NCI-H226 (cell line): ENCODE results near the gene SPAG17.
"Not testable (repeated sequence)": the region's sequence is repeated elsewhere in the genome, so short reads cannot be mapped to it uniquely, and the experiment has no call there.

Experiments used
- DNase-seq: peaks from one replicate; pipeline ENCODE4 v3.0.0-alpha.2; 2015

The SPAG17 gene

GRCh38 chr1:117967477-117967876, 217.6 kb downstream of the SPAG17 start:
- no peak for DNase-seq

DNA sequence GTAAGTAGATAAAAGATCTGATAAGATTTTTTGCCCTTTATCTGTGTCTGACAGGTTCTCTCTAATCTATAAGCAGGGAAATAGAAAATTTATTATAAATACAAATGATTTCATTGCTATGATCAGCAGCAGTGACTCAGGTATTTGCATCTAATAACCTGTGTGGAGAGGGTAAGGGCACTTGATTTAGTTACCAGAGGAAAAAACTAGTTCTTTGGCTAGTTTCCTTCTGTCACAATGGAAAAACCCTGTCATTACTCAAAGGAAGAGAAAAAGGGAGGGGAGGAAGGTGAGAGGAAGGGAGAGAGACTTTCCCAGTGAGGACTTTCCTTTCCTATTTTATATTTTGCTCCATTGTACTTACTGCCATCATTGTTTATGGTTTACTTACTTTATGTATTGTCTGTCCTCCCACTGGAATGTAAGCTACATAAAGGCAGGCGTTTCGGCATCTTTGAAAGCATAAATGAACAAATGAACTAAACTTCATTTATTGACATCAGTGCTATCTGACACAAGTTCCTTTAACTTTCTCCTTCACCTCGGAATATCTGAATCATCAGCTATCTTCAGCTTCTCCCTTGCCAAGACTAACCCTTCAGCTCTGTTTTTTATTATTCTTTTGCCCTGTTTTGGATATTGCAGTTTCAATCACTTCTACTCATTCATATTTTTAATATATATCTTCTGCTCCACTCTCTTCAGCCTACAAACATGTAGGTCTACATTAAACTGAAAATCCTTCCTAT, 220.6 kb downstream of the SPAG17 start:
- no peak for DNase-seq

DNA sequence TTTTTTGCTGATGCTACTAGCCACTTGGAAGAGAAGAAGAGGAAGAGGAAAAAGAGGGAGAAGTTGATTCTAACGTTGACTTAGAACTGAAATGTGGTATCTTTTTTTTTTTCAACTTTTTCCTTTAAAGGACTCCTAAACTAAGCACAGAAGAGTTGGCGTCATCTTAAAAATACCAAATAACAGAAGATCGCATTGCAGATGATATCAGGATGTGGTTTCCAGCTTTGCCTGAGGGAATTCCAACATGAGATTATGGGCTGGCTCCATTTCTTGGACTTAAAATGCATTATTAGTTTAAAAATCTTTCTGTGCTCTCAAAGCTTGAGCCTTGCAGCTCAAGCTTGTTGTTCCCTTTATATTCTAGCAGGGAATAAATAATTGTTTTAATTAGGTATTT, 225.7 kb downstream of the SPAG17 start:
- DNase-seq: no peak

DNA sequence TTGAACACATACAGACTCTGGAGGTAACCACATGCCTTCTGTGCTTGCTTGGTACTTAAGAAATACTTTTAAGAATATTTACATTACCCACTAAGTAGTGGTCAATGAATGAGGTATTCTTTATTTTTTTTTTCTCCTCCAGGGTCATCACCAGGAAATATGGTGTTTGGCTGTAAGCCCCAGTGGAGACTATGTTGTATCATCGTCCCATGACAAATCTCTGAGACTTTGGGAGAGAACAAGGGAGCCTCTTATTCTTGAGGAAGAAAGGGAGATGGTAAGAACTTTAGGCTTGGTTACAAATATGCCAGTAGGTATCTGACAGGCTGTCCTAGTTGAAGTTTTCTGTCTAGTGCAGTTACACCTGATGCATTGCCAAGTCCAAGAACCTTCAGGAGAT, 232.6 kb downstream of the SPAG17 start:
- no peak for DNase-seq

DNA sequence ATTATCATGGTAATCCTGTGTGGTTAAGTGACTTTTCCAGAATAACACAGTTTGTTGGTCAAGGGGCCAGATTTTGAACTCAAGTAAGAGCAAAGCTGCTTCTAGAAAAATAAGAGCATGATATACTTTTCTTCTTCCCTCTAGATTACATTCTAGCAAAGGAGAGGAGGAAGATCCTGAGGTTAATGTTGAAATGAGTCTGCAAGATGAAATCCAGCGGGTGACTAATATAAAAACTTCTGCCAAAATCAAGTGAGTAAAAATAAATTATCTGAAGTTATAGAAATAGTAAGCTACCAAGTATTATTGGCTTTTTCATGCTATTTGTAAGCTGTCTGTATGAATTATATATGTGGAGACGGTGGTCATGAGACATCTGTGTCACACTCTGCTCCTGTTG, 242.7 kb downstream of the SPAG17 start:
- DNase-seq: no peak

DNA sequence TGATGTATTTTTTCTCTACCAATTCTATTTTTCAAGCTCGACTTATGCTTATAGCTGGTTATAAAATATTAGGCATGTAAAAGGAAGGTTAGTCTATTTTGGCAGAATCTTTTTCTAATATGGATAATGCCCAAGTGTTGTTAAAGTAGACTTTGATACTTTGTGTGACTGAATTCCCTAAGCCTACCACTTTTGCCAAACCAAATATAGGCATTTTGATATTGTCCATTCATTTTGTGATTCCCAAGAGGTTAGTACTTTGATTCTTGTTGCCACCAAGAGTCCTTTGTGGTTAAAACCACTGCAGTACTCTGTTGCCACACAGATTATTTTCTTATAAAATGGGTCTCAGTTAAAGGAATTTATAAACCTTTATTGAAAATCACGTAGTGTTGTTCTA, 251.3 kb downstream of the SPAG17 start:
- no peak for DNase-seq

- no peak for DNase-seq
These were observed 252.5 kb downstream of the SPAG17 start for GRCh38 chr1:117932576-117932975.

DNA sequence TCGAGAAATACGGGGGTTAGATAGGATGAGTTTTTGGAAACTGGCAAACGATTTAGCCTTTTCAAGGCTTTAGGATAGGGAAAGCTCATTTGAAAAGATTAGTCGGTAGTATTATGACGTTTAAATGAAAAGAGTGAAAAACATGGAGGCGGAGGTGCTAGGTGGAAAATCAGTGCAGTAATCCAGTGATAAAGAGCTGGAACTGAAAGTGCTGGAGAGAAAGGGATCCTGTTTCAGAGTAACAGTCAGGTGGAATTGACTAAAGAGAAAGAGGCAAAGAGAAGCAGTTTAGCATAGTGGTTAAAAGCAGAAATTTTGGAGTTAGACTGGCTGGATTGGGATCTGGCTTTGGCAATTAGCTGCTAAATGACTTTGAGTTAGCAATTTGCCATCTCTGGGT, 254.5 kb downstream of the SPAG17 start:
- DNase-seq: no peak

GRCh38 chr1:117930173-117930447, 254.9 kb downstream of the SPAG17 start:
- DNase-seq: no peak

DNA sequence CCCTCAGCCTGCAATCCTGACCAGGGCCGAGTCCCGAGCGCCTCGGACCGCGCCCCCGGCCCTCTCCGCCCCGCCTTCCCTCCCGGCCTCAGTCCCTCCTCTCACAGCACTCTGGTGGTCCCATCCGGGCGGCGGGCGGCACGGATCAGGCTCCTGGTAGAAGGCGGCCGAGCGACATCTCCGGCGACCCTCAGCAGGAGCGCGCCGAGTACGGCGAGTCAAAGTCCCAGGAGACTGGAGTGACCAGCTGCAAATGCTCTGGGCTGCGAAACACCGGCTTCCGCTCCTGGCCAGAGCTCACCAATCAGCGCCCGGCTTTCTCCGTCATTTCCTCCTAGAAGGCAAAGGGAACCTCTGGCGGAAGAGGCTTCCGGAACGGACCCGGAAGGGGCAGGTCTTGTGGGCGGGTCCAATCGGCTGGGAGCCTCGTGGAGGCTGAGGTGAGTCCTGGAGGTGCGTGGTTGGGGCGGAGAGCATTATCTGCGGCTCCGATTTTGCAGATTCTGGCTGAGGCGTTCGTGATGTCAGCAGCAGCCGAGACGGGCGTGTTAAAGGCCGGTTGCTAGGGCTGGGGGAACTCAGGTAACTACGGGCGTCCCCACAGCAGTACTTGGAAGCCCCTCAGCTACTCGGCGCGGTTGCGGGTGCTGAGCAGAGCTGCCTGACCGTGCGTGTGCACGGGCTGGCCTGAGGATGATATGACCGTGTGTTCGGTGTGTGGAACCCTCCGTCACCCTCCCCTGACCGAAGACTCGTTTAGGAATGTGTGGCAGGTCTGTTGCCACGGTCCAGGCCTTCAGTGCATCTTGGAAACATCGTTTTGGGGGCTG, 255.5 kb downstream of the SPAG17 start, which contains the start of the genes GDAP2 and WDR3:
Gene GDAP2 (minus strand): TSS at position 279 of the 830 bp plus-strand sequence. CDS start 9,264 bp downstream, outside the sequence.
Gene WDR3 (plus strand): TSS at position 397 of the 830 bp plus-strand sequence. CDS start 3,581 bp downstream, outside the sequence.
- DNase-seq: peak; percentile 98

DNA sequence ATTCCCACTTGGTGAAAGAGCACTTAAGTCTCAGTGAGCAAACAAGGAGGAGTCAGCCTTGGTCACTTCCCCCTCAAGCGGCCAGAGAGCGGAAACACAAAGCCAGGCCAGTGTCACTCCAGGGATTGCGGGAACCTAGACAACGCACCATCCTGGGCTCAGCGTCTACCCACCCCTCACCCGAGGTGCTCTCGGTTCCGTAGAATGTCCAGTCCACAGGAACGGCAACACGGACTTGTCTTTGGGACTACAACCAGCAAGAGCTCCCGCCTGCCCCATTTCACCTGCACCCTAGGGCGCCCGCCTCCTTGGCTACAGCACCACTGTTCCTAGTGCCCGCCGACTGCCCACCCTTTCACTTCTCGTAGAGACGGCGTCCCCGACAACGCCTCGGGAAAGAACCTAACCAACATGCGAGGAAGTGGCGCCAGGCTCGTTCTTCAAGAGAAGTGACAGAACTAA, 256.1 kb downstream of the SPAG17 start:
- DNase-seq: peak; percentile 26

- no peak for DNase-seq
These were observed 259.0 kb downstream of the SPAG17 start for GRCh38 chr1:117925981-117926380.

GRCh38 chr1:117922717-117923116, 262.3 kb downstream of the SPAG17 start:
- DNase-seq: not testable (repeated sequence)

GRCh38 chr1:117921991-117922390, 263.0 kb downstream of the SPAG17 start:
- DNase-seq: no peak

GRCh38 chr1:117919376-117919775, 265.7 kb downstream of the SPAG17 start:
- no peak for DNase-seq

GRCh38 chr1:117911051-117911450, 274.0 kb downstream of the SPAG17 start:
- no peak for DNase-seq

- DNase-seq: no peak
These were observed 280.0 kb downstream of the SPAG17 start for GRCh38 chr1:117905019-117905418.

DNA sequence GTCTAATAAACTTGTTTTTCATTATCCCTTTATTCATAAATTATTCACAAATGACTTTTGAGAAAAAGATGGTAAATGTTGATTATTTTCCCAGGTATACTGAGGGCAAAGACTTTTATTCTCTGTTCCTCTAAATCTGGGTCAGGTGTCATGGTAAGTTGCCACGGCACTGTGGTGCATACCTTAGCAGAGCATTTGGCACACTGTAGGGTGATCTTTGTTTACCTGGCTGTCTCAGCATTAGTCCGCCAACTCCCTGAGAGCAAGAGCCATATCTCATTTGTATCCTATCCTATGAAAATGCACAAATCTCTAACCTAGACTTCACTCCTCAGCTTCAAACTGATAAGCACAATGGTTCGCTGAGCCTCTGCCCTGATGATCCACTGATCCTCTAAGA, 280.5 kb downstream of the SPAG17 start:
- no peak for DNase-seq
